Placental epithelial cell (primary cell): ENCODE results near the gene TGFB1. TPM values are rescaled to one million over a fixed set of nuclear protein-coding genes. Genes with fewer than 3 reads are reported as not detected.

Experiments
- small RNA-seq: library from RNA; depleted of rRNA; stranded (forward); fragments of <200 nt; gene quantifications from one replicate; pipeline ENCODE3, GENCODE V24; 2012
- total RNA-seq: library from RNA; depleted of rRNA; stranded (reverse); fragments of >200 nt; gene quantifications from 2 replicates; pipeline ENCODE4 v1.2.3, GENCODE V29; 2012

TGFB1 gene
- total RNA-seq: 10.8 and 29.8 TPM in 2 replicates

GRCh38 chr19:41353466-41354342 is at the start of gene TGFB1:
Gene TGFB1, minus strand, starts transcription at chr19:41353922. Its CDS starts 878 bp downstream, at chr19:41353044.

GRCh38 chr19:41397086-41398049 is 43.6 kb upstream of the TGFB1 start, which contains the start of the genes BCKDHA and EXOSC5:
Gene BCKDHA, plus strand, starts transcription at chr19:41397818. Its CDS starts 10 bp downstream, at chr19:41397828.
Gene EXOSC5, minus strand, starts transcription at chr19:41397359. Its CDS starts 31 bp downstream, at chr19:41397328.

GRCh38 chr19:41376241-41376997 is 22.7 kb upstream of the TGFB1 start, which contains the start of gene TMEM91:
Gene TMEM91, plus strand, starts transcription at chr19:41376533. Its CDS starts 1,777 bp downstream, at chr19:41378310.

GRCh38 chr19:41363753-41364523 is 10.2 kb upstream of the TGFB1 start, which contains the start of gene B9D2:
Gene B9D2, minus strand, starts transcription at chr19:41364149. Its CDS starts 630 bp downstream, at chr19:41363519.

GRCh38 chr19:41310033-41310831 is 43.5 kb downstream of the TGFB1 start, which contains the start of gene CCDC97:
Gene CCDC97, plus strand, starts transcription at chr19:41310172. Its CDS starts 139 bp downstream, at chr19:41310311.

Small RNA genes lying within 50 kb of the gene (small RNA-seq; reads per million reads assigned to genes)
- gene RN7SL34P: not detected

Other genes starting within 250 kb of the TGFB1 start
- not detected in 2 replicates for gene CYP2F1, start 239.5 kb downstream of the TGFB1 start, total RNA-seq
- 0.39 and 1.7 TPM in 2 replicates for gene CYP2S1, start 160.7 kb downstream of the TGFB1 start, total RNA-seq
- gene AXL, start 134.7 kb downstream of the TGFB1 start, total RNA-seq: 66.0 and 380 TPM in 2 replicates
- gene HNRNPUL1, start 89.5 kb downstream of the TGFB1 start, total RNA-seq: 133 and 139 TPM in 2 replicates
- gene CCDC97, start 43.8 kb downstream of the TGFB1 start, total RNA-seq: 12.2 and 14.2 TPM in 2 replicates
- 3.9 and 7.9 TPM in 2 replicates for gene B9D2, start 10.2 kb upstream of the TGFB1 start, total RNA-seq
- 3.4 and 12.2 TPM in 2 replicates for gene TMEM91, start 22.6 kb upstream of the TGFB1 start, total RNA-seq
- gene EXOSC5, start 43.4 kb upstream of the TGFB1 start, total RNA-seq: 11.4 and 16.2 TPM in 2 replicates
- gene BCKDHA, start 43.9 kb upstream of the TGFB1 start, total RNA-seq: 34.7 and 41.2 TPM in 2 replicates
- 4.4 and 6.3 TPM in 2 replicates for gene B3GNT8, start 73.5 kb upstream of the TGFB1 start, total RNA-seq
- gene DMAC2, start 86.0 kb upstream of the TGFB1 start, total RNA-seq: 42.4 and 46.4 TPM in 2 replicates
- not detected in 2 replicates for gene ERICH4, start 89.2 kb upstream of the TGFB1 start, total RNA-seq
- not detected in 2 replicates for gene CEACAM21, start 222.2 kb upstream of the TGFB1 start, total RNA-seq